GM23338 (cell line): Measurements from ENCODE around the gene OSBPL6. TPM values are rescaled to one million over a fixed set of nuclear protein-coding genes. Genes with fewer than 3 reads are reported as not detected.

Experiments used
- ATAC-seq: fragments of 200-7000 bp; cut with Tn5 transposase; 3 replicates; pipeline ENCODE4 v1.9.1; 2020
- DNase-seq: peaks from one replicate; pipeline ENCODE4 v3.0.0-alpha.2; 2015; ENCODE audit warnings: low spot score
- H2AFZ ChIP-seq: fragments of 200-600 bp; sonication (generic); 2 replicates; pipeline ENCODE4 v1.8.0; 2016; ENCODE audit warnings: antibody characterized with exemption, mild to moderate bottlenecking, moderate library complexity
- H3F3A ChIP-seq: fragments of 200-600 bp; sonication (generic); replicated peaks from 2 replicates; pipeline ENCODE4 v1.8.0; 2017; ENCODE audit warnings: antibody characterized with exemption, mixed run types, low read depth
- H3K27ac ChIP-seq: fragments of 200-600 bp; sonication (generic); 2 replicates; pipeline ENCODE4 v1.6.1; 2016; ENCODE audit warnings: low read depth
- H3K27me3 ChIP-seq: fragments of 200-600 bp; sonication (generic); 2 replicates; pipeline ENCODE4 v1.8.0; 2016; ENCODE audit warnings: mild to moderate bottlenecking, mixed run types, moderate library complexity; ENCODE audit not compliant: insufficient read depth
- H3K36me3 ChIP-seq: fragments of 200-600 bp; sonication (generic); 2 replicates; pipeline ENCODE4 v1.8.0; 2016; ENCODE audit warnings: mild to moderate bottlenecking; ENCODE audit not compliant: insufficient read depth
- H3K4me1 ChIP-seq: fragments of 200-600 bp; sonication (generic); 2 replicates; pipeline ENCODE4 v1.8.0; 2016; ENCODE audit warnings: mild to moderate bottlenecking, moderate library complexity; ENCODE audit not compliant: insufficient read depth
- H3K4me2 ChIP-seq: fragments of 200-600 bp; sonication (generic); 2 replicates; pipeline ENCODE4 v1.7.1; 2017; ENCODE audit warnings: mixed run types
- H3K4me3 ChIP-seq: fragments of 200-600 bp; sonication (generic); 2 replicates; pipeline ENCODE4 v1.6.1; 2016; ENCODE audit warnings: mixed run types
- H3K79me2 ChIP-seq: fragments of 200-600 bp; sonication (generic); replicated peaks from 2 replicates; pipeline ENCODE4 v1.8.0; 2017; ENCODE audit warnings: mild to moderate bottlenecking; ENCODE audit not compliant: insufficient read depth
- H3K9me2 ChIP-seq: fragments of 200-600 bp; sonication (generic); 2 replicates; pipeline ENCODE4 v1.8.0; 2017; ENCODE audit not compliant: insufficient read depth
- H4K20me1 ChIP-seq: fragments of 200-600 bp; sonication (generic); replicated peaks from 2 replicates; pipeline ENCODE4 v1.8.0; 2017; ENCODE audit warnings: mild to moderate bottlenecking; ENCODE audit not compliant: insufficient read depth
- H3K27ac Mint-ChIP-seq: 2 replicates; pipeline ENCODE4 v1.8.0; 2020; ENCODE audit warnings: inconsistent platforms, mild to moderate bottlenecking, moderate library complexity, mixed read lengths
- H3K27me3 Mint-ChIP-seq: 3 replicates; pipeline ENCODE4 v1.8.0; 2022; ENCODE audit warnings: low read depth, mild to moderate bottlenecking, moderate library complexity, mixed read lengths, inconsistent platforms; ENCODE audit not compliant: insufficient read depth, poor library complexity
- H3K36me3 Mint-ChIP-seq: 3 replicates; pipeline ENCODE4 v1.8.0; 2021; ENCODE audit warnings: low read depth, mild to moderate bottlenecking, inconsistent platforms, moderate library complexity, mixed read lengths
- H3K4me1 Mint-ChIP-seq: 3 replicates; pipeline ENCODE4 v1.8.0; 2020; ENCODE audit warnings: mild to moderate bottlenecking, inconsistent platforms, mixed read lengths
- H3K4me3 Mint-ChIP-seq: 3 replicates; pipeline ENCODE4 v1.8.0; 2021; ENCODE audit warnings: moderate library complexity, mild to moderate bottlenecking, inconsistent platforms, mixed read lengths
- H3K9me3 Mint-ChIP-seq: 3 replicates; pipeline ENCODE4 v1.8.0; 2020; ENCODE audit warnings: moderate library complexity, mild to moderate bottlenecking, inconsistent platforms, mixed read lengths
- CREB1 ChIP-seq: fragments of 250-450 bp; sonication (Bioruptor Pico); IDR thresholded peaks from 2 replicates; pipeline ENCODE4 v1.5.0; 2020; ENCODE audit warnings: low read depth, mild to moderate bottlenecking, moderate library complexity
- EZH2 ChIP-seq: fragments of 200-600 bp; sonication (generic); IDR thresholded peaks from one replicate; pipeline ENCODE4 v1.8.0; 2017; ENCODE audit warnings: antibody characterized with exemption, mild to moderate bottlenecking, low read depth; ENCODE audit not compliant: unreplicated experiment
- JUNB ChIP-seq: IDR thresholded peaks from one replicate; pipeline ENCODE4 v1.6.1; 2016; ENCODE audit warnings: antibody characterized with exemption; ENCODE audit not compliant: unreplicated experiment
- NANOG ChIP-seq: IDR thresholded peaks from 2 replicates; pipeline ENCODE4 v1.6.1; 2016; ENCODE audit warnings: antibody characterized with exemption, borderline replicate concordance
- POLR2AphosphoS5 ChIP-seq: IDR thresholded peaks from 2 replicates; pipeline ENCODE4 v1.6.1; 2016; ENCODE audit warnings: antibody characterized with exemption, low read depth
- REST ChIP-seq: IDR thresholded peaks from one replicate; pipeline ENCODE4 v1.6.1; 2018; ENCODE audit warnings: antibody characterized with exemption; ENCODE audit not compliant: unreplicated experiment
- STAT1 ChIP-seq: IDR thresholded peaks from one replicate; pipeline ENCODE4 v1.6.1; 2016; ENCODE audit warnings: antibody characterized with exemption; ENCODE audit not compliant: unreplicated experiment
- ZNF114 ChIP-seq: fragments of 250-450 bp; sonication (Bioruptor Pico); IDR thresholded peaks from 2 replicates; pipeline ENCODE4 v1.5.0; 2020; ENCODE audit warnings: mild to moderate bottlenecking, moderate library complexity
- ZNF331 ChIP-seq: fragments of 250-450 bp; sonication (Bioruptor Pico); IDR thresholded peaks from 2 replicates; pipeline ENCODE4 v1.5.0; 2020; ENCODE audit warnings: low read depth, mild to moderate bottlenecking, moderate library complexity
- polyA plus RNA-seq: library from polyadenylated mRNA; unstranded; fragments of >200 nt; fragmentation: Nextera tagmentation; extraction: Ambion mirVana; gene quantifications from 2 replicates; pipeline ENCODE4 v1.2.1, GENCODE V29; 2016
- total RNA-seq: library from RNA; depleted of rRNA; stranded (reverse); fragments of >200 nt; shearing (Covaris generic); gene quantifications from 2 replicates; pipeline ENCODE4 v1.2.3, GENCODE V29; 2014
- TF ChIP-seq, protein P1 (sequence below): IDR thresholded peaks from 2 replicates; pipeline ENCODE4 v1.6.1; 2016; ENCODE audit warnings: antibody characterized with exemption
- TF ChIP-seq, protein P2 (sequence below), 2 experiments: fragments of 200-600 bp in 1 of 2; sonication (generic) in 1 of 2; conservative IDR thresholded peaks; 2 replicates each; pipeline versions ENCODE4 v1.5.1 to v1.6.1; 2016 to 2017; ENCODE audit warnings: antibody characterized with exemption in 2 of 2, low read depth in 2 of 2, mild to moderate bottlenecking in 2 of 2, moderate library complexity in 1 of 2

The OSBPL6 gene
- total and polyA plus RNA-seq, 2 experiments from 2014 or later, result 6.0 to 8.5 TPM

- H3F3A ChIP-seq, result no peaks in the 10 kb centered on the region
- Mint-ChIP-seq H3K27me3 (peaks cover 5% of the 10 kb centered on the region), H3K4me3 (no peak overlapping the region), H3K27ac (peak overlapping the region; percentile 77), H3K4me1 (peaks cover 4% of the 10 kb centered on the region), H3K9me3 (no peaks in the 10 kb centered on the region), H3K36me3 (no peaks in the 10 kb centered on the region)
- no peaks in the 10 kb centered on the region for H3K27me3 ChIP-seq
- TF ChIP-seq ZNF114 (no peak), CREB1 (CRISPR knock-in tag) (peak; percentile 77)
- H4K20me1 ChIP-seq, result no peaks in the 10 kb centered on the region
- no peak overlapping the region for H3K4me2 ChIP-seq
- no peaks in the 10 kb centered on the region for H3K79me2 ChIP-seq
- no peaks in the 10 kb centered on the region for H3K36me3 ChIP-seq
- H2AFZ ChIP-seq, result no peak overlapping the region
- no peaks in the 10 kb centered on the region for H3K4me1 ChIP-seq
- DNase-seq, result peak; percentile 35
- no peak overlapping the region for H3K4me3 ChIP-seq
- H3K27ac ChIP-seq, result no peak overlapping the region
- H3K9me2 ChIP-seq, result no peaks in the 10 kb centered on the region; the same call in 1 of the 2 replicates
- ATAC-seq, result no peak
These were observed 47.7 kb downstream of the OSBPL6 start for GRCh38 chr2:178241844-178242551.

DNA sequence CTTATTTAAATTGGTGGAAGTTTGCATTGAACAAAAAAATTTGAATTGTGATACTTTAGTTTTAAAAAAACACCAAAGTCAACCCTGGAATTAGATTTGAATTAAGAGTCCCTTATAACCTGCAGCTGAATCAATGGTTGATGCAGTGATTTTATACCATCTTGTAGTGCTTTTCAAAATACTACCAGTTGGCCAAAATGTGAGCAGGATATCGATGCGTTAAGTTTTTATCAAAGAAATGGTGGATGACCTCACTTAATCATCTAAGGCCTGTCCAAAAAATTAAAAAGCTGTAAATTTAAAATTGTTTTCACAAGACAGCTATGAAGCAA, 48.2 kb downstream of the OSBPL6 start:
- Histone ChIP-seq H3K4me1 (no peaks in the 10 kb centered on the region), H2AFZ (no peak overlapping the region), H3F3A (no peaks in the 10 kb centered on the region), H3K4me3 (no peak overlapping the region), H3K36me3 (no peaks in the 10 kb centered on the region), H3K4me2 (no peak overlapping the region), H3K27ac (no peak overlapping the region), H3K27me3 (no peaks in the 10 kb centered on the region), H3K79me2 (no peaks in the 10 kb centered on the region), H4K20me1 (no peaks in the 10 kb centered on the region), H3K9me2 (no peaks in the 10 kb centered on the region; the same call in 1 of the 2 replicates)
- Mint-ChIP-seq H3K4me3 (no peak overlapping the region), H3K27ac (peak overlapping the region; percentile 77), H3K27me3 (peaks cover 5% of the 10 kb centered on the region), H3K4me1 (peaks cover 4% of the 10 kb centered on the region), H3K36me3 (no peaks in the 10 kb centered on the region), H3K9me3 (no peaks in the 10 kb centered on the region)
- no peak for ATAC-seq
- DNase-seq, result no peak
- TF ChIP-seq ZNF114 (no peak), ZNF331 (CRISPR knock-in tag) (no peak), JUNB (no peak), STAT1 (no peak), REST (no peak), NANOG (no peak), EZH2 (no peak), CREB1 (CRISPR knock-in tag) (no peak), POLR2AphosphoS5 (no peak)
- TF ChIP-seq, protein P1, sequence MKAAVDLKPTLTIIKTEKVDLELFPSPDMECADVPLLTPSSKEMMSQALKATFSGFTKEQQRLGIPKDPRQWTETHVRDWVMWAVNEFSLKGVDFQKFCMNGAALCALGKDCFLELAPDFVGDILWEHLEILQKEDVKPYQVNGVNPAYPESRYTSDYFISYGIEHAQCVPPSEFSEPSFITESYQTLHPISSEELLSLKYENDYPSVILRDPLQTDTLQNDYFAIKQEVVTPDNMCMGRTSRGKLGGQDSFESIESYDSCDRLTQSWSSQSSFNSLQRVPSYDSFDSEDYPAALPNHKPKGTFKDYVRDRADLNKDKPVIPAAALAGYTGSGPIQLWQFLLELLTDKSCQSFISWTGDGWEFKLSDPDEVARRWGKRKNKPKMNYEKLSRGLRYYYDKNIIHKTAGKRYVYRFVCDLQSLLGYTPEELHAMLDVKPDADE, result no peak
- TF ChIP-seq, protein P2, sequence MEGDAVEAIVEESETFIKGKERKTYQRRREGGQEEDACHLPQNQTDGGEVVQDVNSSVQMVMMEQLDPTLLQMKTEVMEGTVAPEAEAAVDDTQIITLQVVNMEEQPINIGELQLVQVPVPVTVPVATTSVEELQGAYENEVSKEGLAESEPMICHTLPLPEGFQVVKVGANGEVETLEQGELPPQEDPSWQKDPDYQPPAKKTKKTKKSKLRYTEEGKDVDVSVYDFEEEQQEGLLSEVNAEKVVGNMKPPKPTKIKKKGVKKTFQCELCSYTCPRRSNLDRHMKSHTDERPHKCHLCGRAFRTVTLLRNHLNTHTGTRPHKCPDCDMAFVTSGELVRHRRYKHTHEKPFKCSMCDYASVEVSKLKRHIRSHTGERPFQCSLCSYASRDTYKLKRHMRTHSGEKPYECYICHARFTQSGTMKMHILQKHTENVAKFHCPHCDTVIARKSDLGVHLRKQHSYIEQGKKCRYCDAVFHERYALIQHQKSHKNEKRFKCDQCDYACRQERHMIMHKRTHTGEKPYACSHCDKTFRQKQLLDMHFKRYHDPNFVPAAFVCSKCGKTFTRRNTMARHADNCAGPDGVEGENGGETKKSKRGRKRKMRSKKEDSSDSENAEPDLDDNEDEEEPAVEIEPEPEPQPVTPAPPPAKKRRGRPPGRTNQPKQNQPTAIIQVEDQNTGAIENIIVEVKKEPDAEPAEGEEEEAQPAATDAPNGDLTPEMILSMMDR (conservative IDR thresholded peaks at IDR 0.05; ENCODE audit: low read depth in 2 of 2), result no peak
